HCT116 (cell line): ENCODE measurements around the gene UQCRQ.

ENCODE experiments used
- CEBPB ChIP-seq: IDR thresholded peaks from 2 replicates; pipeline ENCODE4 v1.6.1; 2012; ENCODE audit warnings: low read depth
- EZH2 ChIP-seq: fragments of 200-600 bp; sonication (generic); IDR thresholded peaks from 2 replicates; pipeline ENCODE4 v1.6.1; 2017; ENCODE audit warnings: antibody characterized with exemption, mixed run types
- JUND ChIP-seq: IDR thresholded peaks from 2 replicates; pipeline ENCODE4 v1.6.1; 2012
- POLR2A ChIP-seq: IDR thresholded peaks from 2 replicates; pipeline ENCODE4 v1.7.0; 2011; ENCODE audit warnings: borderline replicate concordance; ENCODE audit not compliant: insufficient read depth, insufficient read length; ENCODE audit errors: extremely low read depth
- POLR2AphosphoS5 ChIP-seq: IDR thresholded peaks from 2 replicates; pipeline ENCODE4 v1.6.1; 2011; ENCODE audit warnings: mild to moderate bottlenecking, low read depth, low read length, moderate library complexity
- RAD21 ChIP-seq: IDR thresholded peaks from 2 replicates; pipeline ENCODE4 v1.6.1; 2012; ENCODE audit warnings: low read depth, mild to moderate bottlenecking
- SIN3A ChIP-seq: IDR thresholded peaks from 2 replicates; pipeline ENCODE4 v1.6.1; 2012; ENCODE audit warnings: low read depth
- SP1 ChIP-seq: IDR thresholded peaks from 2 replicates; pipeline ENCODE4 v1.6.1; 2012; ENCODE audit warnings: low read depth
- SRF ChIP-seq: IDR thresholded peaks from 2 replicates; pipeline ENCODE4 v1.6.1; 2012; ENCODE audit warnings: low read depth
- YY1 ChIP-seq: IDR thresholded peaks from 2 replicates; pipeline ENCODE4 v1.6.1; 2011; ENCODE audit warnings: low read length, low read depth, moderate library complexity, mild to moderate bottlenecking; ENCODE audit not compliant: insufficient replicate concordance; ENCODE audit errors: extremely low read depth
- ZFX ChIP-seq: fragments of 450-650 bp; IDR thresholded peaks from 2 replicates; pipeline ENCODE4 v1.6.1; 2017
- TF ChIP-seq, protein P1 (sequence below), 3 experiments: fragments of 200-600 bp in 1 of 3; sonication (generic) in 1 of 3; IDR thresholded peaks in 2 of 3; conservative IDR thresholded peaks in 1 of 3; 2 replicates each; pipeline ENCODE4 v1.5.1; 2012 to 2017; ENCODE audit warnings: low read depth in 2 of 3, low read length in 2 of 3, antibody characterized with exemption in 1 of 3, borderline replicate concordance in 1 of 3, control low read depth in 1 of 3, mild to moderate bottlenecking in 1 of 3, mixed read lengths in 1 of 3, mixed run types in 1 of 3, moderate library complexity in 1 of 3; ENCODE audit not compliant: insufficient read depth in 1 of 3

DNA sequence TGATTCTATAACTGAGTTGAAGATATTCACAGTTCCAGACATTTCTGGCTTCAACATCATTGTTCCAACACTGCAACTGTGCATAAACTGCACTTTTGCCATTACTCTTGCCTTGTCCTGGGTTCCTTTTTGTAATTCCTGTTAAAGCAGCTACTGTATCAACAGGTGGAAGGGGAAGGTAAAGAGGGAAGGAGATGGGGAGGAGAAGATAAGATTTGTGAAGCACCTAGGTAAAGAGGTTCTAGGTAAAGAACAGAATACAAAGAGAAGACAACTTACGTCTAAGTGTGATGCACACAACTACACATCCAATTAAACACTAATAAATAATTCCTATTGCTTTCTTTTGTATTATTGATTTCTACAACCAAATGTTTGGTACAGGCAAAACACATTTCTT lies 43.3 kb downstream of the UQCRQ start:
- TF ChIP-seq, protein P1, sequence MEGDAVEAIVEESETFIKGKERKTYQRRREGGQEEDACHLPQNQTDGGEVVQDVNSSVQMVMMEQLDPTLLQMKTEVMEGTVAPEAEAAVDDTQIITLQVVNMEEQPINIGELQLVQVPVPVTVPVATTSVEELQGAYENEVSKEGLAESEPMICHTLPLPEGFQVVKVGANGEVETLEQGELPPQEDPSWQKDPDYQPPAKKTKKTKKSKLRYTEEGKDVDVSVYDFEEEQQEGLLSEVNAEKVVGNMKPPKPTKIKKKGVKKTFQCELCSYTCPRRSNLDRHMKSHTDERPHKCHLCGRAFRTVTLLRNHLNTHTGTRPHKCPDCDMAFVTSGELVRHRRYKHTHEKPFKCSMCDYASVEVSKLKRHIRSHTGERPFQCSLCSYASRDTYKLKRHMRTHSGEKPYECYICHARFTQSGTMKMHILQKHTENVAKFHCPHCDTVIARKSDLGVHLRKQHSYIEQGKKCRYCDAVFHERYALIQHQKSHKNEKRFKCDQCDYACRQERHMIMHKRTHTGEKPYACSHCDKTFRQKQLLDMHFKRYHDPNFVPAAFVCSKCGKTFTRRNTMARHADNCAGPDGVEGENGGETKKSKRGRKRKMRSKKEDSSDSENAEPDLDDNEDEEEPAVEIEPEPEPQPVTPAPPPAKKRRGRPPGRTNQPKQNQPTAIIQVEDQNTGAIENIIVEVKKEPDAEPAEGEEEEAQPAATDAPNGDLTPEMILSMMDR (IDR thresholded peaks at IDR 0.05 in 2 of 3, conservative IDR thresholded peaks at IDR 0.05 in 1 of 3; ENCODE audit: borderline replicate concordance in 1 of 3, insufficient read depth in 1 of 3, low read depth in 2 of 3, low read length in 2 of 3) = no peak
- TF ChIP-seq SP1 = no peak
- TF ChIP-seq EZH2 = no peak
- TF ChIP-seq YY1 = no peak
- no peak for TF ChIP-seq JUND
- TF ChIP-seq SIN3A = no peak
- no peak for TF ChIP-seq CEBPB
- no peak for TF ChIP-seq SRF
- no peak for TF ChIP-seq RAD21
- no peak for TF ChIP-seq POLR2A
- TF ChIP-seq POLR2AphosphoS5 = no peak
- TF ChIP-seq ZFX = no peak
